ENCODE data around the gene PIGM.

The PIGM gene

GRCh38 chr1:159985473-159985872 is 46.3 kb downstream of the PIGM start:
- no peak for DNase-seq

DNA sequence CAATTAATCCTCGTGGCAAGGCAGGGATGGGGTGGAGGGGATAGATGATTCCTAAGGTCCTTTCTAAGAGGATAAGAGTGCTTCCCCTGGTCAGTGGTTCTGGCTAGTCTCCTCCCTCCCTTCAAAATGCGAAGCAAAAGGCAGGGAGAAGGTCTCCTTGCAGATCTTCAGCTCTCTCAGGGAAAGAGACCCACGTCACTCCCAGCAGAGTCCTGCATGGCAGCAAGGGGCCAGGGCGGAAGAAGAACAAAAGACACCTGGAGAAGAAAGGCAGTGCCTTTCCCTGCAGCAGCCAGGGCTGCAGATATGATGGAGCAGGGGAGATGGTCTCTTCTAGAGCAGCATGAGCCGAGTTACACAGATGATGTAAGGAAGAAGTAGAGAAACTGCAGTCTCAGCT is 48.1 kb downstream of the PIGM start:
- DNase-seq, result no peak

- DNase-seq, result no peak
Observed at GRCh38 chr1:159982280-159982679, 49.5 kb downstream of the PIGM start.

- no peak for DNase-seq
Observed at GRCh38 chr1:159981351-159982055, 50.3 kb downstream of the PIGM start.

- DNase-seq, result no peak
Observed at GRCh38 chr1:159980786-159981185, 51.0 kb downstream of the PIGM start.

GRCh38 chr1:159980076-159980475 is 51.7 kb downstream of the PIGM start:
- no peak for DNase-seq

DNA sequence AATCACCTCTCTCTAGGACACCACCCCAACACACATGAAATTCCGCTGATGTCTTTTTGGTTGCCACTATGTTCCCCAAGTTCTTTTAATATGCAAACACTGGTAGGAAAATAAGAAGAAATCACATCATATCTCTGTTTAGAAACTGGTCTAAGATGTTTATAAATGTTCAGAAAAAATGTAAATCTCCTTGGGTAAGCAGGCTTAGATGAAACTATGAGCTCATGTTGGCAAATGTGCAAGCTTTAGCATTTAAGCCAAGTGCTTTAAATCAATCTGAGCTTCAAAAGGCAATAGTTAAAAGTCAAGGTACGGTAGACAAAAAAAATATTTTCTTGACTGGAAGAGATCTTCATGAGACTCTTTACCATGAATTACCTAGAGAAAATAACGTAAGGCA is 52.5 kb downstream of the PIGM start:
- DNase-seq, result no peak

DNA sequence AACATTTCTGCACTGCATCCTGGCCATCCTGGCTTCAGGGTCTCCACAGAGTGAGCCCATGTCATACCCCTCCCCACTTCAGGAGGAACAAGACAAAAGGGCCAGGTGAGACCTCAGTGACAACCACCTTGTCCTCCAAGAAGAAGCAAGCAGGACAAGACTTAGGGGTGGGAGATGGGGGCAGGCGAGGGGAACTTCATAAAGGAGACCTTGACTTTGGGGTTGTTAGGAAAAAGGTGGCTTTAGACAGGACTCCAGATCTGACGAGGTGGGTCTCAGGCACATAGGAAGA is 53.7 kb downstream of the PIGM start:
- DNase-seq, result no peak

DNA sequence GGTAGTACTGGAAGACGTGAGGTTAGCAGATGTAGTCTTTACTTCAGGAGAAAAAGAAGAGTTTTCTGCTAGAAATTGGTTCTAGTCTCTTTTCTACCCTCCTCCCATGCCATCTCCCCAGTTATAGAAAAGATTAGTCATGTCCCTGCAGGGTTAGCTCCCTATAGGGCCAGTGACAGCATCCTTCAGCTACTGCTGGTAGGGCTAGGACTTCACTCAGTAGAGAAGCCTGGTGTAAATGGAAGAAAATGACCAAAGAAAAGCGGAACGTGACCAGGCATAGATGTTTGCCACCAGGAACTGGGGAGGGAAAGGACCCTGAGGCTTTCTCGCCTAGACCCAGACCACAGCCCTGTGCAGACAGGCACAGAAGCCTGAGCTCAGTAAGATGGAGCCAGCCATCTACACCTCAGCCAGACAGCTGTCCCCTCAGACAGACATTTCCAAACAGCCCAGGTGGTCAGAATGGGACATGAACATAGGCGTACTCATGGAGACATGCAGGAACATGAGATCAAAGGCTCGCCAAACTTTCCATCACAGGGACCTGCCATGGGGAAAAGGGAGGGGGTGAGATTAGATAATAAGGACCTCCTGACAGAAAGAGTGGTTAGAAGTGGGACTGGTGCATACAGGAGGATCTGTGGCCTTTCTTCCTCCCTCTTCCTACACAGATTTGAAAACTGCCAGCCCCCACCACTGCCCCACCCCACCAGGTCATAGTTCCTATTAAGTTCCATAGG is 54.3 kb downstream of the PIGM start:
- DNase-seq, result no peak

All from CD4-positive, alpha-beta T cell treated with Interleukin-4 for 4 hours (primary cell).